NCI-H2227 (cell line): Measurements from ENCODE around the gene MACF1.
"Not testable (repeated sequence)": the region's sequence is repeated elsewhere in the genome, so short reads cannot be mapped to it uniquely, and the experiment has no call there.

ENCODE experiments used
- DNase-seq: peaks from one replicate; lab custom pipeline; 2025; ENCODE audit not compliant: unreplicated experiment; lab: John Stamatoyannopoulos, UW

Gene MACF1

GRCh38 chr1:39204441-39205081 lies at the start of gene MACF1:
Gene MACF1, plus strand, starts transcription at chr1:39204695. Its CDS starts 328 bp downstream, at chr1:39205023.
- DNase-seq = peak; percentile 24

GRCh38 chr1:39157304-39157703 lies 47.2 kb upstream of the MACF1 start:
- DNase-seq = no peak

- no peak for DNase-seq
Measured at GRCh38 chr1:39158327-39159086, 46.0 kb upstream of the MACF1 start.

- DNase-seq = no peak
Measured at GRCh38 chr1:39159224-39160036, 45.1 kb upstream of the MACF1 start.

- DNase-seq = no peak
Measured at GRCh38 chr1:39160703-39161102, 43.8 kb upstream of the MACF1 start.

GRCh38 chr1:39161811-39162210 lies 42.7 kb upstream of the MACF1 start:
- not testable (repeated sequence) for DNase-seq

- no peak for DNase-seq
Measured at GRCh38 chr1:39163469-39163868, 41.0 kb upstream of the MACF1 start.

GRCh38 chr1:39164256-39164655 lies 40.2 kb upstream of the MACF1 start:
- DNase-seq = no peak

GRCh38 chr1:39165049-39165448 lies 39.4 kb upstream of the MACF1 start:
- no peak for DNase-seq

- no peak for DNase-seq
Measured at GRCh38 chr1:39165488-39165887, 39.0 kb upstream of the MACF1 start.

- DNase-seq = no peak
Measured at GRCh38 chr1:39167632-39168209, 36.8 kb upstream of the MACF1 start.

- no peak for DNase-seq
Measured at GRCh38 chr1:39168301-39169080, 36.0 kb upstream of the MACF1 start.

- peak; percentile 54 for DNase-seq
Measured at GRCh38 chr1:39170731-39171667, 33.5 kb upstream of the MACF1 start.

- DNase-seq = no peak
Measured at GRCh38 chr1:39173119-39173994, 31.1 kb upstream of the MACF1 start.

GRCh38 chr1:39173995-39174380 lies 30.5 kb upstream of the MACF1 start:
- DNase-seq = no peak

- no peak for DNase-seq
Measured at GRCh38 chr1:39174390-39175081, 30.0 kb upstream of the MACF1 start.

- DNase-seq = no peak
Measured at GRCh38 chr1:39177706-39178105, 26.8 kb upstream of the MACF1 start.
